ENCODE results near the gene URB1.
"Not testable (repeated sequence)": the region's sequence is repeated elsewhere in the genome, so short reads cannot be mapped to it uniquely, and the experiment has no call there.

The URB1 gene

DNA sequence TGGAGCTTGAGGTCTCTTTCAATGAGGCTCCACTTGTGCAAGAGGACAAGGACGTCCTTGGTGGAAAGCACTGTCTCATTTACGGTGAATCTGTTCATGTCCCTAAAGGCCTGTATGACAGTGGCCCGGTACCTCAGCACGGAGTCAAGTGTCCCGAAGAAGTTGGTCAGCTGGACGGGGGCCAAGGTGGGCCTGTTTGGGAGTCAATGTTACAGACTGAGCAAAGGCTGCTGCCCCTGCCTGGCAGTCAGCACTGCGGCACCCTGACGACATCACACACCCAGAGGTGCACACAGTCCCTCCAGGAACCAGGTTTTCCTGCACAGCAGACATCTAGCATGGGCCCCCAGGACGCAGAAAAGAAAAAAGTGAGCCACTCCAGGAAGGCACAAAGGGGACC lies 75.1 kb downstream of the URB1 start:
- no peak for DNase-seq (ENCODE audit: low spot score)

- DNase-seq (ENCODE audit: low spot score) = no peak
Measured at GRCh38 chr21:32316361-32317215, 76.2 kb downstream of the URB1 start.

GRCh38 chr21:32315511-32316281 lies 77.1 kb downstream of the URB1 start:
- DNase-seq (ENCODE audit: low spot score) = no peak

- DNase-seq (ENCODE audit: low spot score) = no peak
Measured at GRCh38 chr21:32314806-32315205, 78.0 kb downstream of the URB1 start.

GRCh38 chr21:32312976-32313375 lies 79.8 kb downstream of the URB1 start:
- no peak for DNase-seq (ENCODE audit: low spot score)

- DNase-seq (ENCODE audit: low spot score) = no peak
Measured at GRCh38 chr21:32312326-32312725, 80.5 kb downstream of the URB1 start.

DNA sequence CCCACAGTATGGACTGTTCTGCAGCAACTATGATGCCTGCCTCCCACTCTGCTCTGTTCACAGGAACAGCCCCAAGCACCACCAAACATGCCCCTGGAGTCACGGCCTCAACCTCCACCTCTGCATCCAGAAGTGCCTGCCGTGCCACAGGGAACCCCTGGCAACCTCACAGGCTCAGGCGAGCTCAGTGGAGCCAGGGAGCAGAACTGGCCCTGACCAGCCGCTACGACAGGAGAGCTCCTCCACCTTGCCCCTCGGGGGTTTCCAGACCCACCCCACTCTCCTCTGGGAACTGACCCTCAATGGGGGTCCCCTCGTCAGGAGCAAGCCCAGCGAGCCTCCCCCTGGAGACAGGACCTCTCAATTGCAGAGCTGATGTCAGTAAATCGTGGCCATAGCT lies 81.2 kb downstream of the URB1 start:
- DNase-seq (ENCODE audit: low spot score) = no peak

GRCh38 chr21:32310976-32311375 lies 81.8 kb downstream of the URB1 start:
- DNase-seq (ENCODE audit: low spot score) = not testable (repeated sequence)

DNA sequence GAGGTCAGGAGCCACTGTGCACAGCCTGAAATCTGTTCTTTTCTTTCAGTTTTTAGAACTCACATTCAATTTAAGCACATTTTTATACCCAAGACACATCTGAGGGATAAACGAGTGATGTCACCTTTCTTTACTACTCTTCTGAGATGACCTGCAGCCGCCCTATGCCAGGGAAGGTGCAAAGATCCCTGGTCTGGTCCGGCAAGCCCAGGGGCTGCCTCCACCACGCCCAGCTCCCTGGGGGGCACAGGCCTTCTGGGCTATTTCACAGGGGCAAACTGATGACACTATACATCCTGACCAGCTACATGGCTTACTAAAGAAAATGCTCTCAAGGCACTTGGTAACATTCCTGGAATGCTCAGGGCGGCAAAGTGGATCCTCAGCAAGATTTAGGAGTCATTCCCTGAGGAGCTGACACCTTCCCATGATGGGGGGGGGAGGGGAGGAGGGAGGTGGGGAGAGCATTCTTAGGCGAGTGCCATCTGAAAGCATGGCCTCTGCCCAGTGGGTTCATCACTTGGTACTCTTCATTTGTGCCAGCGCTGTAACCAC lies 82.8 kb downstream of the URB1 start:
- no peak for DNase-seq (ENCODE audit: low spot score)

DNA sequence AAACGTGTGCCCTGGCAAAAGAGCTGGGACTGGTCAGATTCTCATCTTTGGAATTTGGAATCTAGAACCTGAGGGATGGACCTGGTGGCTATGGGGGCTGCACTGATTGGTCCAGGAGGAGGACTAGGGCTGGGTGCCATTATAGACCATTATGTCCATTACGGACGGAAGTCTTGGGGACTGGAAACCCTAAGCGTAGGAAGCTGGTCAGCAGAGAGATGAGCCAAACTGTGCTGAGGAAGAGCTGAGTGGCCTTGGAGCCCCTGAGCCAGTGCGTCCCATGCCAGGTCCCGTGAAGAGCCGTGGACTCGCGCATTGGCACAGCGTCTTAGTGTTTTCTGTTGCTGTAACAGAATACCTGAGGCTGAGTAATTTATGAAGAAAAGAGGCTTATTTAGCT lies 84.1 kb downstream of the URB1 start:
- no peak for DNase-seq (ENCODE audit: low spot score)

DNA sequence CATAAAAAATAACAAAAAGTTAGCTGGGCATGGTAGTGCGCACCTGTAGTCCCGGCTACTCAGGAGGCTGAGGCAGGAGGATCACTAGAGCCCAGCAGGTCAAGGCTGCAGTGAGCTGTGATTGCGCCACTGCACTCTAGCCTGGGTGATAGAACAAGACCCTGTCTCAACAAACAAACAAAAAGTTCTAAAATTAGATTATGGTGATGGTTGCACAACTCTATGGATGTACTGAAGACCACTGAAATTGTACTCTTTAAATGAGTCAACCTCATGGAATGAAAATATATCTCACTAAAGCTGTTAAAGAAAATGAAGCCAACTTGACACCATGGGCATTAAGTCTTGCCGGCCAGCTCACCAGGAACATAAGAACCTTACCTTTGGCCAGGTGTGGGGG lies 85.1 kb downstream of the URB1 start:
- DNase-seq (ENCODE audit: low spot score) = no peak

- no peak for DNase-seq (ENCODE audit: low spot score)
Measured at GRCh38 chr21:32306021-32306780, 86.6 kb downstream of the URB1 start.

DNA sequence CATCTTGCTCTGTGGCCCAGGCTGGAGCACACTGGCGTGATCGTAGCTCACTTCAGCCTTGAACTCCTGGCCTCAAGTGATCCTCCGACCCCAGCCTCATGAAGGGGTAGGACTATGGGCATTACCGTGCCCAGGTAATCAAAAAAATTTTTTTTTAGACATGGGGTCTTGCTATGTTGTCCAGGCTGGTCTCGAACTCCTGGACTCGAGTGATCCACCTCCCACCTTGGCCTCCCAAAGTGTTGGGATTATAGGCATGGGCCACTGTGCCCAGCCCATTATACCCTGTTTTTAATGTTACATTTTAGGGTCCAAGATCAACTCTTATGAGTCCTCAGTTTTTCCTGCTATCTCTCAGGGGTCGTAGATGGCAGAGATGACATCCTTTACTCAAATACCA lies 87.8 kb downstream of the URB1 start:
- DNase-seq (ENCODE audit: low spot score) = no peak

DNA sequence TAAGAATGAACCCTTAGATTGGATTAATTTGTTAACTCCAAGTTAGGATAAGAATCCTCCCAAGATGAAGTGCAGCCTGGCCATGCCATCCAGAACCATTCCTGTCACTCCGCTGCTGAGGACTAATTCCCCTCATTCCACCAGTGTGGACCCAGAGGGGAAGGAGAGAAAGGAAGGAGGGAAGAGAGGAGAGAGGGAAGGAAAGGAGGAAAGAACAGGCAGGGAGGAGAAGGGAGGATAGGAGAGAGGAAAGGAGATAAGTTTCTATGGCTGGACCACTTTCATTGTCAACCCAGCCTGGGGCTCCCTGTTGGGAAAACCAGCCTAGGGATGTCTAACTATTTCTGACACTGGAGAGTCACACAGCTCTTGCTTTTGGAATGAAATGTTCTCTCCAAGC lies 89.4 kb downstream of the URB1 start:
- DNase-seq (ENCODE audit: low spot score) = no peak

GRCh38 chr21:32302560-32302959 lies 90.3 kb downstream of the URB1 start:
- DNase-seq (ENCODE audit: low spot score) = no peak

GRCh38 chr21:32301596-32301995 lies 91.2 kb downstream of the URB1 start:
- DNase-seq (ENCODE audit: low spot score) = no peak

- DNase-seq (ENCODE audit: low spot score) = no peak
Measured at GRCh38 chr21:32300117-32300681, 92.6 kb downstream of the URB1 start.

DNA sequence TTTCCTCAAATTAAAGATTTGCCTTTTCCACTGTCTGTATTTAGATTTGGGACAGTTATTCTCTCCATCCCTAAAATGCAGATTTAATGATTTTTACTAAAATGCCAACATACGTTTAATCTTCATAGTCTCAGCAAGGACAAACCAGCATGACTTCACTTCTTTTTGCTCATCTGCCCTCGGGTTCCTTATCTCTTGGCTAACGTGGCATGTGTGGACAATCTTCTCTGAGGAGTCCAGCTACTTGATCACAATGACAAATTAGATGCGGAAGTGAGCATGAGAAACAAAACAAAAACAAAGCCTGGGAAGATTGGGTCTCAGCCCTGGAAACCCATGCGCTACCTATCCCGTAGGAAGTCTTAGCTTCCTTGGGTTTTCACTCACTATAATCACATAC lies 93.1 kb downstream of the URB1 start:
- no peak for DNase-seq (ENCODE audit: low spot score)

DNA sequence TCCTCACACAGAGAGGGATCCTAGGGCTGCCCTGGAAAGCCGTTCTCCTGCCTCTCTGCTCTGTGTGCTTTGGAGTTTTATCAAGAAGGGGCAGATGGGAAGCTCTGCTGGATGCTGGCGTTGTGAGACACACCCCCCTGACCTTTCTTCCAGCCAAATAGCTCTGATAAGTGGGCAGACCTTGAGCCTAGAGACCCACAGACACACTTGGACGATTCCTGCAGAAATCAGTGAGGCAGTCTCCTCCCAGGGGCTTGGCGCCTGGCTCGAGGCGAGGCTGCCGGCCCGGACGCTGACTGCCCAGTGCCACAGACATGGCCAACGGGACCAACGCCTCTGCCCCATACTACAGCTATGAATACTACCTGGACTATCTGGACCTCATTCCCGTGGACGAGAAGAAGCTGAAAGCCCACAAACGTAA lies 94.1 kb downstream of the URB1 start, which contains the start of gene MRAP:
Gene MRAP, plus strand, starts transcription at position 198 of the 424 bp plus-strand sequence. Its CDS starts 117 bp downstream, at position 315.
- no peak for DNase-seq (ENCODE audit: low spot score)

DNA sequence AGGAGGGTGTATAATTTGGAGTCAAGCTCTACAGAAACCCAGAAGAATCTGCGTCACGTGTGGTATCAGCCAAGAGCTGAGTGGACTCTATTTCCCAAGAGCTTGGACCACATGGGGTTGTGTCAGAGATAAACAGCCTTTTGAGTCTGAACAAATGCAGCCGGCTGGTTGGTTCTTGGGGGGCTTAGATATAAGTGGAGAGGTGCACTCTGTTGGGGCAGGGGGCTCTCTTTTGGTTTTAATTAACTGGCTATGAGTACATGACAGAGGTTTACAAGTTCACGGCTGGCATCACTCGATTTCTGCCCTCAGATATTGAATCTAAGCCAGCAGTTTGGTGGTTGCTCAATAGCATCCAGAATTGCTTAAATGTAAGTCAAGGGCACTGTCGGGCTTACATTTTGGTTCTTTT lies 94.7 kb downstream of the URB1 start:
- no peak for DNase-seq (ENCODE audit: low spot score)

- DNase-seq (ENCODE audit: low spot score) = no peak
Measured at GRCh38 chr21:32297449-32297848, 95.4 kb downstream of the URB1 start.

- DNase-seq (ENCODE audit: low spot score) = no peak
Measured at GRCh38 chr21:32285476-32285875, 107.3 kb downstream of the URB1 start.
